A549 (cell line): ENCODE results near the gene MAP3K15. TPM values are rescaled to one million over a fixed set of nuclear protein-coding genes. Genes with fewer than 3 reads are reported as not detected.

Experiments
- ATAC-seq, 2 experiments: fragments of 200-7000 bp in 1 of 2; fragments of >200 bp in 1 of 2; cut with Nextera tagmentation in 1 of 2; cut with Tn5 transposase in 1 of 2; 3 replicates each; pipeline versions ENCODE4 v1.8.0 to v1.9.1; 2018 to 2020; ENCODE audit warnings: mild to moderate bottlenecking in 1 of 2, moderate library complexity in 1 of 2
- CTCF ChIA-PET: fragments of 300-600 bp; sonication (Branson Sonifier 250); formaldehyde crosslinking; extraction: SDS; loops from one replicate; lab custom pipeline; 2021; ENCODE audit warnings: antibody characterized with exemption, inconsistent platforms; lab: Yijun Ruan, JAX
- POLR2A ChIA-PET: fragments of 350-600 bp; formaldehyde crosslinking; extraction: SDS; loops from one replicate; lab custom pipeline; 2021; ENCODE audit warnings: antibody characterized with exemption, inconsistent platforms; lab: Yijun Ruan, JAX
- DNase-seq, 2 experiments: peaks; one replicate each; pipeline versions ENCODE4 v3.0.0 to v3.0.0-alpha.2; 2011 to 2016; ENCODE audit warnings: low read depth in 1 of 2, low spot score in 1 of 2
- FAIRE-seq: peaks from 2 replicates; lab custom pipeline; 2011; peaks lifted over from hg19 to GRCh38; lab: Jason Lieb, UNC
- H3K27ac ChIP-seq, 2 experiments: fragments of >200 bp; sonication (Bioruptor Twin); formaldehyde crosslinking; 3 replicates each; pipeline ENCODE4 v1.5.1; 2016 to 2017
- H3K4me1 ChIP-seq: fragments of >200 bp; sonication (Bioruptor Twin); formaldehyde crosslinking; 3 replicates; pipeline ENCODE4 v1.6.1; 2016
- H3K4me2 ChIP-seq: fragments of >200 bp; sonication (Bioruptor Twin); formaldehyde crosslinking; 3 replicates; pipeline ENCODE4 v1.6.1; 2016
- H3K4me3 ChIP-seq: fragments of >200 bp; sonication (Bioruptor Twin); formaldehyde crosslinking; 3 replicates; pipeline ENCODE4 v1.5.1; 2016
- H3K9me3 ChIP-seq: fragments of >200 bp; sonication (Bioruptor Twin); formaldehyde crosslinking; 3 replicates; pipeline ENCODE4 v1.6.1; 2016
- BHLHE40 ChIP-seq: IDR thresholded peaks from 2 replicates; pipeline ENCODE4 v1.6.1; 2012; ENCODE audit warnings: low read depth, low read length, inconsistent platforms
- CTCF ChIP-seq: fragments of >200 bp; sonication (Bioruptor Twin); formaldehyde crosslinking; IDR thresholded peaks from 3 replicates; pipeline ENCODE4 v1.5.1; 2016
- FOXS1 ChIP-seq: fragments of 250-450 bp; sonication (Bioruptor Pico); IDR thresholded peaks from 2 replicates; pipeline ENCODE4 v1.5.0; 2020; ENCODE audit warnings: mild to moderate bottlenecking, moderate library complexity
- HDAC2 ChIP-seq: fragments of 200-600 bp; sonication (generic); IDR thresholded peaks from 2 replicates; pipeline ENCODE4 v1.6.1; 2016
- HEYL ChIP-seq: fragments of 250-450 bp; sonication (Bioruptor Pico); IDR thresholded peaks from 2 replicates; pipeline ENCODE4 v1.8.0; 2021; ENCODE audit warnings: mild to moderate bottlenecking, moderate library complexity
- HMGXB4 ChIP-seq: fragments of 250-450 bp; sonication (Bioruptor Pico); IDR thresholded peaks from 2 replicates; pipeline ENCODE4 v1.5.0; 2021; ENCODE audit warnings: mild to moderate bottlenecking, moderate library complexity, borderline replicate concordance
- HOXB13 ChIP-seq: fragments of 250-450 bp; sonication (Bioruptor Pico); IDR thresholded peaks from 2 replicates; pipeline ENCODE4 v1.5.0; 2020; ENCODE audit warnings: low read depth, mild to moderate bottlenecking, moderate library complexity
- MAX ChIP-seq: IDR thresholded peaks from 2 replicates; pipeline ENCODE4 v1.6.1; 2012
- MYC ChIP-seq: IDR thresholded peaks from 2 replicates; pipeline ENCODE4 v1.6.1; 2012; ENCODE audit warnings: mild to moderate bottlenecking, inconsistent platforms, low read length, improper control_type of control experiment, borderline replicate concordance
- NFE2L2 ChIP-seq: fragments of 150-350 bp; conservative IDR thresholded peaks from 2 replicates; pipeline ENCODE4 v1.6.1; 2014; ENCODE audit warnings: low read length
- NPAS2 ChIP-seq: fragments of 250-450 bp; sonication (Bioruptor Pico); IDR thresholded peaks from 2 replicates; pipeline ENCODE4 v1.8.0; 2022; ENCODE audit warnings: mild to moderate bottlenecking, moderate library complexity, borderline replicate concordance
- NR3C1 ChIP-seq: fragments of >200 bp; sonication (Bioruptor Twin); formaldehyde crosslinking; IDR thresholded peaks from 3 replicates; pipeline ENCODE4 v1.6.1; 2017
- PBX3 ChIP-seq: IDR thresholded peaks from 2 replicates; pipeline ENCODE4 v1.6.1; 2012
- POLR2AphosphoS2 ChIP-seq: conservative IDR thresholded peaks from 2 replicates; pipeline ENCODE4 v1.6.1; 2012; ENCODE audit warnings: low read length, improper control_type of control experiment, inconsistent platforms
- RAD21 ChIP-seq, 2 experiments: fragments of >200 bp in 1 of 2; sonication (Bioruptor Twin) in 1 of 2; formaldehyde crosslinking in 1 of 2; IDR thresholded peaks in 1 of 2; conservative IDR thresholded peaks in 1 of 2; 2 replicates in 1 of 2; 3 replicates in 1 of 2; pipeline ENCODE4 v1.6.1; 2012 to 2018; ENCODE audit warnings: inconsistent platforms in 1 of 2
- RARB ChIP-seq: fragments of 250-450 bp; sonication (Bioruptor Pico); IDR thresholded peaks from 2 replicates; pipeline ENCODE4 v1.8.0; 2021; ENCODE audit warnings: mild to moderate bottlenecking, moderate library complexity
- SMC3 ChIP-seq: fragments of >200 bp; sonication (Bioruptor Twin); formaldehyde crosslinking; IDR thresholded peaks from 3 replicates; pipeline ENCODE4 v1.6.1; 2018; ENCODE audit warnings: inconsistent platforms
- TFCP2L1 ChIP-seq: fragments of 250-450 bp; sonication (Bioruptor Pico); IDR thresholded peaks from 2 replicates; pipeline ENCODE4 v1.5.0; 2021; ENCODE audit warnings: mild to moderate bottlenecking
- TP53 ChIP-seq: fragments of 250-450 bp; sonication (Bioruptor Pico); IDR thresholded peaks from 2 replicates; pipeline ENCODE4 v1.5.0; 2021; ENCODE audit warnings: mild to moderate bottlenecking, moderate library complexity
- ZFP36 ChIP-seq: fragments of 450-650 bp; IDR thresholded peaks from 2 replicates; pipeline ENCODE4 v1.6.1; 2014; ENCODE audit warnings: borderline replicate concordance; ENCODE audit not compliant: partially characterized antibody
- ZNF302 ChIP-seq: fragments of 250-450 bp; sonication (Bioruptor Pico); IDR thresholded peaks from 2 replicates; pipeline ENCODE4 v1.9.0; 2021; ENCODE audit warnings: inconsistent platforms, mild to moderate bottlenecking, moderate library complexity
- WGBS: methylation state at CpG from one replicate; pipeline ENCODE4 v1.1.6; 2017; ENCODE audit errors: missing lambda C conversion rate; 5-methylcytosine and 5-hydroxymethylcytosine counted together
- polyA plus RNA-seq, 4 experiments: library from polyadenylated mRNA; depleted of rRNA in 3 of 4; stranded (reverse); fragments of >200 nt; fragmentation: RNase III in 1 of 4; extraction: RNeasy Plus Mini Kit Qiagen cat#74134 plus additional on column Dnase treatment in 1 of 4; gene quantifications; 2 replicates in 3 of 4; 3 replicates in 1 of 4; pipeline ENCODE4 v1.2.3, GENCODE V29; 2011 to 2017

Gene MAP3K15
- polyA plus RNA-seq, 2 of the 4 experiments (the other 2 are of a cell fraction): 2.3 to 5.7 TPM

GRCh38 chrX:19544693-19545305, 29.5 kb upstream of the MAP3K15 start:
- DNase-seq (peak; percentile 64 to 66), ATAC-seq (peak; percentile 80 to 93; a peak in 5 of 6 replicates), FAIRE-seq (peak; percentile 98)
- Histone ChIP-seq H3K27ac (no peak overlapping the region), H3K4me2 (no peak overlapping the region), H3K4me3 (no peak overlapping the region), H3K9me3 (no peaks in the 10 kb centered on the region), H3K4me1 (no peaks in the 10 kb centered on the region)
- TF ChIP-seq RAD21 (conservative IDR thresholded peaks at IDR 0.05 in 1 of 2, IDR thresholded peaks at IDR 0.05 in 1 of 2) (peak; percentile 63 to 76), CTCF (peak; percentile 77), ZFP36 (no peak), SMC3 (peak; percentile 58), HDAC2 (no peak)
- ChIA-PET POLR2A (no interaction called here), CTCF (interaction anchor here (1.0 to 1.7 kb wide), 3 partner anchors 8 to 13 kb away, joined by 3 to 7 read pairs (median 6); no protein-coding TSS in a partner anchor)
- WGBS: 35% methylated on average over 8 of the region's 8 CpGs

- CTCF ChIA-PET: interaction anchor here (0.6 kb wide), 1 partner anchor 15 kb away, joined by 3 read pairs; no protein-coding TSS in a partner anchor
- POLR2A ChIA-PET: no interaction called here
- FAIRE-seq (no peak), DNase-seq (no peak), ATAC-seq (no peak)
- Histone ChIP-seq H3K4me1 (no peaks in the 10 kb centered on the region), H3K27ac (no peak overlapping the region), H3K4me2 (no peak overlapping the region), H3K9me3 (no peaks in the 10 kb centered on the region), H3K4me3 (no peak overlapping the region)
- 94% methylated on average over 12 of the region's 12 CpGs for WGBS
- TF ChIP-seq HEYL (no peak), HMGXB4 (no peak), NPAS2 (CRISPR knock-in tag) (no peak), NR3C1 (no peak), POLR2AphosphoS2 (no peak), TFCP2L1 (no peak), MAX (no peak)
These were observed 28.7 kb upstream of the MAP3K15 start for GRCh38 chrX:19543951-19544381.

GRCh38 chrX:19543020-19543715, 27.9 kb upstream of the MAP3K15 start:
- 89% methylated on average over 9 of the region's 9 CpGs for WGBS
- ATAC-seq (no peak), FAIRE-seq (no peak)

More at GRCh38 chrX:19543020-19543715, 27.9 kb upstream of the MAP3K15 start:
- no peak for DNase-seq
- no peak overlapping the region for H3K27ac ChIP-seq
- H3K9me3 ChIP-seq: no peaks in the 10 kb centered on the region
- no peak for TF ChIP-seq RARB (CRISPR knock-in tag)
- TF ChIP-seq FOXS1: no peak
- TF ChIP-seq HMGXB4: no peak
- TF ChIP-seq BHLHE40: no peak
- TF ChIP-seq HOXB13: no peak
- no peak for TF ChIP-seq PBX3
- TF ChIP-seq TP53 (CRISPR knock-in tag): no peak
- TF ChIP-seq RAD21 (conservative IDR thresholded peaks at IDR 0.05 in 1 of 2, IDR thresholded peaks at IDR 0.05 in 1 of 2): no peak
- TF ChIP-seq ZNF302 (CRISPR knock-in tag): no peak
- TF ChIP-seq MYC: no peak
- no peak for TF ChIP-seq NFE2L2
- H3K4me1 ChIP-seq: no peaks in the 10 kb centered on the region
- no peak overlapping the region for H3K4me2 ChIP-seq
- ChIA-PET CTCF (interaction anchor here (0.6 kb wide), 1 partner anchor 474 kb away, joined by 3 read pairs; no protein-coding TSS in a partner anchor), POLR2A (no interaction called here)
- H3K4me3 ChIP-seq: no peak overlapping the region
